Astrocyte (in vitro differentiated cells and primary cell): ENCODE data around the gene SCYGR2.

Experiments
- EZH2 ChIP-seq: IDR thresholded peaks from 2 replicates; pipeline ENCODE4 v1.6.1; 2012; ENCODE audit warnings: mild to moderate bottlenecking, low read length, inconsistent platforms; ENCODE audit not compliant: insufficient read depth
- TF ChIP-seq, protein P1 (sequence below): IDR thresholded peaks from 2 replicates; pipeline ENCODE4 v1.5.1; 2011; ENCODE audit warnings: low read depth, mild to moderate bottlenecking, inconsistent platforms, low read length, moderate library complexity; ENCODE audit not compliant: insufficient read depth

DNA sequence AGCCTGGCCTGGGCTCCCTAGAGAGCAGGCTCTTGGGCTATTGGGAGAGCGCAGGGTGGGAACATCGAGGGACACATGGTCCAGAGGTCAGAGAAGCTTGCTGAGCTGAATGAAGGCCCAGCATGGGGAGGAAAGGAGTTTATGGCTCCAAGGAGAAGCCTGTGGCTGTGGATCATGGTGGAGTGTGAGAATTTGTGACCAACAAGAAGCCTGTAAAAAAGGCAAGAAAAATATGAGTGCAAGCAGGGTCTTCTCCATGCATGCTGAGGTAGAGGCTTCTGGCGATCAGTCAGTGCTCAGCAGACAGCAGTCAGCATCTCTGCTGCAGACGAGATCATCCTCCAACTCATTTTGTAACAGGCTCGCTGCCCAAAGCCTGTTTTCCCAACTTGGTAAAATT lies 17.2 kb downstream of the SCYGR2 start:
- TF ChIP-seq, protein P1, sequence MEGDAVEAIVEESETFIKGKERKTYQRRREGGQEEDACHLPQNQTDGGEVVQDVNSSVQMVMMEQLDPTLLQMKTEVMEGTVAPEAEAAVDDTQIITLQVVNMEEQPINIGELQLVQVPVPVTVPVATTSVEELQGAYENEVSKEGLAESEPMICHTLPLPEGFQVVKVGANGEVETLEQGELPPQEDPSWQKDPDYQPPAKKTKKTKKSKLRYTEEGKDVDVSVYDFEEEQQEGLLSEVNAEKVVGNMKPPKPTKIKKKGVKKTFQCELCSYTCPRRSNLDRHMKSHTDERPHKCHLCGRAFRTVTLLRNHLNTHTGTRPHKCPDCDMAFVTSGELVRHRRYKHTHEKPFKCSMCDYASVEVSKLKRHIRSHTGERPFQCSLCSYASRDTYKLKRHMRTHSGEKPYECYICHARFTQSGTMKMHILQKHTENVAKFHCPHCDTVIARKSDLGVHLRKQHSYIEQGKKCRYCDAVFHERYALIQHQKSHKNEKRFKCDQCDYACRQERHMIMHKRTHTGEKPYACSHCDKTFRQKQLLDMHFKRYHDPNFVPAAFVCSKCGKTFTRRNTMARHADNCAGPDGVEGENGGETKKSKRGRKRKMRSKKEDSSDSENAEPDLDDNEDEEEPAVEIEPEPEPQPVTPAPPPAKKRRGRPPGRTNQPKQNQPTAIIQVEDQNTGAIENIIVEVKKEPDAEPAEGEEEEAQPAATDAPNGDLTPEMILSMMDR = no peak
- TF ChIP-seq EZH2 = no peak
